ENCODE data around the gene VEZT.

Gene VEZT

DNA sequence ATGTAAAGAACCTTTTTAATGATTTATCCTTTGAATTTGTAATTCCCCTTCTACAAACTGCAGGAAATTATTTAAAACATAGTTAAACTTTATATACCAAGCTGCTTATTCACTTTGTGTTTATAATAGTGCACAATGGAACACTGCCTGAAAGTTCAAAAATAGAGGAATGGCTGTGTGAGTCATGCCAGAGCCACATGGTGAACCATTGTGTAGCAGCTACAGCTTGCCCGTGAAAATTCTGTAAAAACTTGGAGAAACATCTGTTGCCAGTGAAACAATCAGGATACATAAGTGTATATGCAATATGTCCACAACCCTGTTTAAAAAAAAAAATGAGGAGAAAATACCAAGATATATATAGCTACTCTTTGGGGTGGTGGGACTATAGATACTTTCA, 59.5 kb downstream of the VEZT start:
- Histone ChIP-seq H3K4me3 (ENCODE audit: low read length) (no peak overlapping the region), H3K9me3 (ENCODE audit: control insufficient read depth, insufficient read depth, low read length) (no peaks in the 10 kb centered on the region), H3K4me1 (ENCODE audit: control insufficient read depth, insufficient read depth, low read length) (no peaks in the 10 kb centered on the region), H3K36me3 (ENCODE audit: control insufficient read depth, insufficient read depth, low read length) (peaks cover under 1% of the 10 kb centered on the region; the same call in 1 of the 2 replicates), H3K27ac (ENCODE audit: low read length) (no peak overlapping the region), H3K27me3 (ENCODE audit: control insufficient read depth, insufficient read depth, low read length) (no peaks in the 10 kb centered on the region)
- no peak for DNase-seq (ENCODE audit: low read depth, low spot score)
- no CpG with 5 or more reads among the region's 1 CpG for WGBS (ENCODE audit: insufficient coverage, insufficient read length)

- Histone ChIP-seq H3K27me3 (ENCODE audit: control insufficient read depth, insufficient read depth, low read length) (no peaks in the 10 kb centered on the region), H3K9me3 (ENCODE audit: control insufficient read depth, insufficient read depth, low read length) (no peaks in the 10 kb centered on the region), H3K4me1 (ENCODE audit: control insufficient read depth, insufficient read depth, low read length) (no peaks in the 10 kb centered on the region), H3K4me3 (ENCODE audit: low read length) (no peak overlapping the region), H3K27ac (ENCODE audit: low read length) (no peak overlapping the region), H3K36me3 (ENCODE audit: control insufficient read depth, insufficient read depth, low read length) (peaks cover 3% of the 10 kb centered on the region; the same call in 1 of the 2 replicates)
- no CpG with 5 or more reads among the region's 4 CpGs for WGBS (ENCODE audit: insufficient coverage, insufficient read length)
- DNase-seq (ENCODE audit: low read depth, low spot score), result no peak
Observed at GRCh38 chr12:95279856-95280255, 62.2 kb downstream of the VEZT start.

DNA sequence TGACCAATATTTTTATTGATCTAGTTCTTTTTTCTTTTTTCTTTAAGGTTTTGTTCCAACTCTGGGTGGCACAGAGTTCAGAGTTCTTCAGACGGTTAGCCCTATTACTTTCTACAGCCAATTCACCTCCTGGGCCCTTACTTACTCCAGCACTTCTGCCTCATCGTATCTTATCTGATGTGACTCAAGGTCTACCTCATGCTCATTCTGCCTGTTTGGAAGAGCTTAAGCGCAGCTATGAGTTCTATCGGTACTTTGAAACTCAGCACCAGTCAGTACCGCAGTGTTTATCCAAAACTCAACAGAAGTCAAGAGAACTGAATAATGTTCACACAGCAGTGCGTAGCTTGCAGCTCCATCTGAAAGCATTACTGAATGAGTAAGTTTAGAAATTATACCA, 64.7 kb downstream of the VEZT start:
- no peak overlapping the region for H3K4me3 ChIP-seq (ENCODE audit: low read length)
- no CpG with 5 or more reads among the region's 6 CpGs for WGBS (ENCODE audit: insufficient coverage, insufficient read length)
- H3K9me3 ChIP-seq (ENCODE audit: control insufficient read depth, insufficient read depth, low read length), result no peaks in the 10 kb centered on the region
- no peak for DNase-seq (ENCODE audit: low read depth, low spot score)
- H3K27ac ChIP-seq (ENCODE audit: low read length), result no peak overlapping the region
- no peaks in the 10 kb centered on the region for H3K27me3 ChIP-seq (ENCODE audit: control insufficient read depth, insufficient read depth, low read length)
- no peaks in the 10 kb centered on the region for H3K4me1 ChIP-seq (ENCODE audit: control insufficient read depth, insufficient read depth, low read length)
- H3K36me3 ChIP-seq (ENCODE audit: control insufficient read depth, insufficient read depth, low read length), result peaks cover 3% of the 10 kb centered on the region; the same call in 1 of the 2 replicates

- no peak for DNase-seq (ENCODE audit: low read depth, low spot score)
- H3K4me3 ChIP-seq (ENCODE audit: low read length), result no peak overlapping the region
- no peaks in the 10 kb centered on the region for H3K27me3 ChIP-seq (ENCODE audit: control insufficient read depth, insufficient read depth, low read length)
- no CpG with 5 or more reads among the region's 1 CpG for whole genome bisulfite sequencing (ENCODE audit: insufficient coverage, insufficient read length)
- H3K4me1 ChIP-seq (ENCODE audit: control insufficient read depth, insufficient read depth, low read length), result no peaks in the 10 kb centered on the region
- H3K9me3 ChIP-seq (ENCODE audit: control insufficient read depth, insufficient read depth, low read length), result no peaks in the 10 kb centered on the region
- H3K27ac ChIP-seq (ENCODE audit: low read length), result no peak overlapping the region
- H3K36me3 ChIP-seq (ENCODE audit: control insufficient read depth, insufficient read depth, low read length), result peaks cover 3% of the 10 kb centered on the region; the same call in 1 of the 2 replicates
Observed at GRCh38 chr12:95283371-95283770, 65.8 kb downstream of the VEZT start.

DNA sequence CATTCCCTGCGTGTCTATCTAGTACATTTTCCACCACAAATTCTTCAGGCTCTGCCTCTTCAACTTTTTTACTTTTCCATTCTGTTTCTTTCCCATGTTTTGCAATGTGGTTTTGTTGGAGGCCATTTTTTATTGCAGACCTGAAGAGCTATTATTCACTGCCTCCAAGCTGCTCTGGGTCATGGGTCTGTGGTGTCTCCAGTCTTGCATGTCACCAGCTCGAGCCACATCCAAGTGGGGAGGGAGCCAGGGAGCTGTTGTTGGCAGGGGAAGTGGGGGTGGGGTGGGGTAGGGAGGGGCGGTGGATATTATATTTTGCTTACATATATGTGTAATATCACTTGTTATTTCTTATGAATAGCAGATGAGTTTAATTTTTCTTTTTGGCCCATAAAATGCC, 69.1 kb downstream of the VEZT start:
- WGBS (ENCODE audit: insufficient coverage, insufficient read length), result no CpG with 5 or more reads among the region's 3 CpGs

DNA sequence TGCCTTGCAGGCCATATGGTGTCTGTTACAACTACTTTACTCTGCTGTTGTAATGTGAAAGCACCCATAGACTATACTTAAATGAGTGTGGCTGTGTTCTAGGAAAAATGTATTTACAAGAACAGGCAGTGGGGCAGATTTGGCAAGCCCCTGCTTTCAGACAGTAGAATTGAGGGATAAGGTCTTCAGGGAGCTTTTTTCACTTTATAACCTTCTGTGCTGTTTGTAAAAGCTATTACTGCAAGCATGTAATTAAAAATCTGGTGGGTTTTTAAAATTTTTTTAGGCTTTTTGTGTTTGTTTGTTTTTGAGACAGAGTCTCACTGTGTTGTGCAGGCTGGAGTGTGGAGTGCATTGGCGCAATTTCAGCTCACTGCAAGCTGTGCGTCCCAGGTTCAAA, 73.9 kb downstream of the VEZT start:
- no CpG with 5 or more reads among the region's 2 CpGs for WGBS (ENCODE audit: insufficient coverage, insufficient read length)
- no peak for DNase-seq (ENCODE audit: low read depth, low spot score)
- H3K4me3 ChIP-seq (ENCODE audit: low read length), result no peak overlapping the region
- H3K4me1 ChIP-seq (ENCODE audit: control insufficient read depth, insufficient read depth, low read length), result no peaks in the 10 kb centered on the region
- H3K27me3 ChIP-seq (ENCODE audit: control insufficient read depth, insufficient read depth, low read length), result no peaks in the 10 kb centered on the region
- no peaks in the 10 kb centered on the region for H3K36me3 ChIP-seq (ENCODE audit: control insufficient read depth, insufficient read depth, low read length)
- H3K27ac ChIP-seq (ENCODE audit: low read length), result no peak overlapping the region
- no peaks in the 10 kb centered on the region for H3K9me3 ChIP-seq (ENCODE audit: control insufficient read depth, insufficient read depth, low read length)

More for the DNA sequence above, 69.1 kb downstream of the VEZT start:
- Histone ChIP-seq H3K9me3 (ENCODE audit: control insufficient read depth, insufficient read depth, low read length) (no peaks in the 10 kb centered on the region), H3K36me3 (ENCODE audit: control insufficient read depth, insufficient read depth, low read length) (peaks cover 3% of the 10 kb centered on the region; the same call in 1 of the 2 replicates), H3K4me1 (ENCODE audit: control insufficient read depth, insufficient read depth, low read length) (no peaks in the 10 kb centered on the region), H3K27ac (ENCODE audit: low read length) (no peak overlapping the region), H3K27me3 (ENCODE audit: control insufficient read depth, insufficient read depth, low read length) (no peaks in the 10 kb centered on the region), H3K4me3 (ENCODE audit: low read length) (no peak overlapping the region)
- no peak for DNase-seq (ENCODE audit: low read depth, low spot score)

- no CpG with 5 or more reads among the region's 5 CpGs for WGBS (ENCODE audit: insufficient coverage, insufficient read length)
- no peak for DNase-seq (ENCODE audit: low read depth, low spot score)
- Histone ChIP-seq H3K27me3 (ENCODE audit: control insufficient read depth, insufficient read depth, low read length) (no peaks in the 10 kb centered on the region), H3K4me3 (ENCODE audit: low read length) (no peak overlapping the region), H3K4me1 (ENCODE audit: control insufficient read depth, insufficient read depth, low read length) (no peaks in the 10 kb centered on the region), H3K27ac (ENCODE audit: low read length) (no peak overlapping the region), H3K9me3 (ENCODE audit: control insufficient read depth, insufficient read depth, low read length) (no peaks in the 10 kb centered on the region), H3K36me3 (ENCODE audit: control insufficient read depth, insufficient read depth, low read length) (peaks cover 3% of the 10 kb centered on the region; the same call in 1 of the 2 replicates)
Observed at GRCh38 chr12:95298916-95299315, 81.3 kb downstream of the VEZT start.

DNA sequence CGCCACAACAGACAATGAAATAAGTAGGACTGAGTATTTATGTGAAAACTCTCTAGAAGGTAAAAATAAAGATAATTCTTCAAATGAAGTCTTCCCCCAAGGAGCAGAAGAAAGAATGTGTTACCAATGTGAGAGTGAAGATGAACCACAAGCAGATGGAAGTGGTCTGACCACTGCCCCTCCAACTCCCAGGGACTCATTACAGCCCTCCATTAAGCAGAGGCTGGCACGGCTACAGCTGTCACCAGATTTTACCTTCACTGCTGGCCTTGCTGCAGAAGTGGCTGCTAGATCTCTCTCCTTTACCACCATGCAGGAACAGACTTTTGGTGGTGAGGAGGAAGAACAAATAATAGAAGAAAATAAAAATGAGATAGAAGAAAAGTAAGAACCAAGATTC, 82.7 kb downstream of the VEZT start:
- WGBS (ENCODE audit: insufficient coverage, insufficient read length), result no CpG with 5 or more reads among the region's 2 CpGs
- Histone ChIP-seq H3K36me3 (ENCODE audit: control insufficient read depth, insufficient read depth, low read length) (peaks cover 3% of the 10 kb centered on the region; the same call in 1 of the 2 replicates), H3K4me3 (ENCODE audit: low read length) (no peak overlapping the region), H3K27ac (ENCODE audit: low read length) (no peak overlapping the region), H3K27me3 (ENCODE audit: control insufficient read depth, insufficient read depth, low read length) (no peaks in the 10 kb centered on the region), H3K9me3 (ENCODE audit: control insufficient read depth, insufficient read depth, low read length) (no peaks in the 10 kb centered on the region), H3K4me1 (ENCODE audit: control insufficient read depth, insufficient read depth, low read length) (no peaks in the 10 kb centered on the region)
- DNase-seq (ENCODE audit: low read depth, low spot score), result no peak

DNA sequence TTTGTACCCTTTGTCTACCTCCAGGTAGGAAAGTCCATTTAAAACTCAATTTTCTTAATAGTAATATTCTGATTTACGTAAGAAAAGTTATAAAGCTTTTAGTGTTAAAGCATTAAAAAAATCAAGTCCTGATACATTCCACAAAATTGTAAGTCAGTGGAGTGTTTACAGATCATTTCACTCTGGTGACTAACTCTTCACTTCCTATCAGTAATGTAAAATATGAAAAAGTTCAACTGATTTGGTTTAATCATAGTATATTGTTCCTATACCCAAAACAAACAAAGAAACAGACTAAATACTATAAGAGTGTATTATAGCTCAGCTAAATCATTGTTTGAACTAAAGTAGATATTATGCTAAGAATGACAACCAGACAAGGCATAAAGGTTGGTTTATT, 85.9 kb downstream of the VEZT start:
- Histone ChIP-seq H3K4me3 (ENCODE audit: low read length) (no peak overlapping the region), H3K4me1 (ENCODE audit: control insufficient read depth, insufficient read depth, low read length) (no peaks in the 10 kb centered on the region), H3K27ac (ENCODE audit: low read length) (no peak overlapping the region), H3K36me3 (ENCODE audit: control insufficient read depth, insufficient read depth, low read length) (peaks cover 3% of the 10 kb centered on the region; the same call in 1 of the 2 replicates), H3K27me3 (ENCODE audit: control insufficient read depth, insufficient read depth, low read length) (no peaks in the 10 kb centered on the region), H3K9me3 (ENCODE audit: control insufficient read depth, insufficient read depth, low read length) (no peaks in the 10 kb centered on the region)
- DNase-seq (ENCODE audit: low read depth, low spot score), result no peak
- whole genome bisulfite sequencing (ENCODE audit: insufficient coverage, insufficient read length), result no CpG with 5 or more reads among the region's 1 CpG

- WGBS (ENCODE audit: insufficient coverage, insufficient read length), result no CpG with 5 or more reads among the region's 3 CpGs
- Histone ChIP-seq H3K27me3 (ENCODE audit: control insufficient read depth, insufficient read depth, low read length) (no peaks in the 10 kb centered on the region), H3K27ac (ENCODE audit: low read length) (no peak overlapping the region), H3K4me1 (ENCODE audit: control insufficient read depth, insufficient read depth, low read length) (no peaks in the 10 kb centered on the region), H3K36me3 (ENCODE audit: control insufficient read depth, insufficient read depth, low read length) (no peaks in the 10 kb centered on the region), H3K4me3 (ENCODE audit: low read length) (no peak overlapping the region), H3K9me3 (ENCODE audit: control insufficient read depth, insufficient read depth, low read length) (no peaks in the 10 kb centered on the region)
- DNase-seq (ENCODE audit: low read depth, low spot score), result no peak
Observed at GRCh38 chr12:95304673-95305198, 87.1 kb downstream of the VEZT start.

DNA sequence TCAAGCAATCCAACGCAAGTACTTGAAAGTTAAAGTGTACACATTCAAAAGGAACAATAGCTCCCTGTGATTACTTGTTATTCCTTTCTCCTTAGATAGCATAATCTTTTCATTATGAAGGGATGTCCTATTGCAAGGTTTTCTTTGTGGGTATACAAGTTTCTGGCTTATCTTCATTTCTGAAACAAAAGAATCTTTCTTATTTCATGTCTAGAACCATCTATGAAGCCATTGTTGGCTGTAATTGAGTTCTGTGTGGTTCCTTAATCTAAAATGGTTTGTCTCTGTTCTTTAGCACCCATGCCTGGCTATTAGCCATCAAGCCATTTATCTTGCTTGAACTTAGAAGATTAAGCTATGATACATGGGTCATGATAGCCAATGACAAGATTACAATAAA, 95.0 kb downstream of the VEZT start:
- no peak for DNase-seq (ENCODE audit: low read depth, low spot score)
- H3K4me3 ChIP-seq (ENCODE audit: low read length), result no peak overlapping the region
- H3K9me3 ChIP-seq (ENCODE audit: control insufficient read depth, insufficient read depth, low read length), result no peaks in the 10 kb centered on the region
- no peaks in the 10 kb centered on the region for H3K36me3 ChIP-seq (ENCODE audit: control insufficient read depth, insufficient read depth, low read length)
- no peak overlapping the region for H3K27ac ChIP-seq (ENCODE audit: low read length)
- WGBS (ENCODE audit: insufficient coverage, insufficient read length), result no CpG with 5 or more reads among the region's 1 CpG
- no peaks in the 10 kb centered on the region for H3K4me1 ChIP-seq (ENCODE audit: control insufficient read depth, insufficient read depth, low read length)
- no peaks in the 10 kb centered on the region for H3K27me3 ChIP-seq (ENCODE audit: control insufficient read depth, insufficient read depth, low read length)

Data from iPS DF 6.9 (cell line).